ENCODE data around the gene MINDY4.

The MINDY4 gene

DNA sequence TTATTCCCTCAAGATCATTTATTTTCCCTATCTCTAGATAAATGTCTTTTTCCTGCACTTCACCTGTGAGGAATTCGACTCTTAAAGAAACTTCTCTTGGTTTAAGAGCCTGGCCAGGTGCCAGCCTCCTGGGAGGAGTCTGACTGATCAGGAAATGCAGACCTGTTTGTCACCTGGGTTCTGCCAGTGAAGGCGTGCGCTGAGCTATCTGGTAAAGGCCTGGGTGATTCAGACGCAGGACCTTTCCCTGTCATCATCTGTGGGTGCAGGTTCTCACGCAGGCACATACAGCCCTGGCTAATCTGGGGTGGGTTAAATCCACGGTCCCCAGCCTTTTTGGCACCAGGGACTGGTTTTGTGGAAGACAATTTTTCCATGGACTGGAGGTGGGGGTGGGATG, 75.2 kb downstream of the MINDY4 start:
- TF ChIP-seq, protein P1, sequence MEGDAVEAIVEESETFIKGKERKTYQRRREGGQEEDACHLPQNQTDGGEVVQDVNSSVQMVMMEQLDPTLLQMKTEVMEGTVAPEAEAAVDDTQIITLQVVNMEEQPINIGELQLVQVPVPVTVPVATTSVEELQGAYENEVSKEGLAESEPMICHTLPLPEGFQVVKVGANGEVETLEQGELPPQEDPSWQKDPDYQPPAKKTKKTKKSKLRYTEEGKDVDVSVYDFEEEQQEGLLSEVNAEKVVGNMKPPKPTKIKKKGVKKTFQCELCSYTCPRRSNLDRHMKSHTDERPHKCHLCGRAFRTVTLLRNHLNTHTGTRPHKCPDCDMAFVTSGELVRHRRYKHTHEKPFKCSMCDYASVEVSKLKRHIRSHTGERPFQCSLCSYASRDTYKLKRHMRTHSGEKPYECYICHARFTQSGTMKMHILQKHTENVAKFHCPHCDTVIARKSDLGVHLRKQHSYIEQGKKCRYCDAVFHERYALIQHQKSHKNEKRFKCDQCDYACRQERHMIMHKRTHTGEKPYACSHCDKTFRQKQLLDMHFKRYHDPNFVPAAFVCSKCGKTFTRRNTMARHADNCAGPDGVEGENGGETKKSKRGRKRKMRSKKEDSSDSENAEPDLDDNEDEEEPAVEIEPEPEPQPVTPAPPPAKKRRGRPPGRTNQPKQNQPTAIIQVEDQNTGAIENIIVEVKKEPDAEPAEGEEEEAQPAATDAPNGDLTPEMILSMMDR (conservative IDR thresholded peaks at IDR 0.05; ENCODE audit: low read length): no peak
- H3K4me3 ChIP-seq (ENCODE audit: low read length): no peak overlapping the region
- no peak for DNase-seq (ENCODE audit: low read depth)

DNA sequence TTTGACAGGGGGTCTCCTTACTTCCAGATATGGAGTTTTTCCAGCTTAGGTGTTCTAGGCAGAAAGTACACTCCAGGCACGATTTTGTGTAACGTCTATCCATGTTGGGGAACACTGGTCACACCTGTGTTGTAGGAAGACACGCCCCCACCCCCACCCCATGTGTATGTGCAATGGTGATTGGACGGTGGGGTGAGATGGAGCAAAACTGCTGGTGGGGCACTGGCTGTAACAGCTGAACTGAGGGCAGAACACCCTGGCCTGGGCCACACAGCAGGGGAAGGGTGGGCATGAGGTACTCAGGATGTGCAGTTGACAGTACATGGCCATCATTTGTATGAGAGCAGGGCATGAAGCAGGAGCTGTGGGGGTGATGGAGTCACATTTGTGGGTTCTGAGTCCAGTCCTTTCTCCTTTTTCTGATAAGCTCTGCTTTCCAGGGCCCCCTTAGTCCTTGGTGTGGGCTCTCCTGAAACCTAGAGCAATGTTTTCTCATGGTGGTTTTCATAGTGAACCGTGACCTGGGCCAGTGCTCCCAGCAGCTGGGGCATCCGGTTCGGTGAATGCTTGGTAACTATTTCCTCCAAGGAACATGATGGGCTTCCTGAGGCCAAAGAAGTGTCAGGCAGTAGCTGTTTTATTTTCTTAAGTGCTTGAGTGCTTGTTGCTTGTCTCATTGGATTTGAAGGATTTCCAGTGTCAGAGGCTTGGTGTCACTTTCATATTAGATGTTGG, 77.1 kb downstream of the MINDY4 start:
- DNase-seq (ENCODE audit: low read depth): no peak
- no peak overlapping the region for H3K4me3 ChIP-seq (ENCODE audit: low read length)
- TF ChIP-seq, protein P1 (conservative IDR thresholded peaks at IDR 0.05; ENCODE audit: low read length): no peak

DNA sequence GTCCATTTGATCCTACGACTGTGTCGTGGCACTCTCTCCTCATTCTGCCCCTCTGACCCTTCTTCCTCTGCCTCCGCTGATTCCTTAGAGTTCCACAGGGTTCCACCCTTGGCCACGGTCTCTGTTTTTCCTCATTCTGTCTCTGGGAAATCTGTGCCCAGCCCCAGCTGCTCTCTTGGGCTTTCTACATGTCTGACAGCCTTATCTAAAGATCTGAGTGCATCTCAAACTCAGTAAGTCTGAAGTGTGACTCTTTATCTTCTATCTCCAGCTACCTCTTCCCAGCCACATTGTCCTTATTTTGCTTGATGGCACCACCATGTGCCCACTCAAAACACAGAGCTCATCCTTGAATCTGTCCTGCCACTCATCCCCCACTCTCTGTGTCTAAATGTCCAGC, 78.3 kb downstream of the MINDY4 start:
- DNase-seq (ENCODE audit: low read depth): no peak
- TF ChIP-seq, protein P1 (conservative IDR thresholded peaks at IDR 0.05; ENCODE audit: low read length): no peak
- H3K4me3 ChIP-seq (ENCODE audit: low read length): no peak overlapping the region

DNA sequence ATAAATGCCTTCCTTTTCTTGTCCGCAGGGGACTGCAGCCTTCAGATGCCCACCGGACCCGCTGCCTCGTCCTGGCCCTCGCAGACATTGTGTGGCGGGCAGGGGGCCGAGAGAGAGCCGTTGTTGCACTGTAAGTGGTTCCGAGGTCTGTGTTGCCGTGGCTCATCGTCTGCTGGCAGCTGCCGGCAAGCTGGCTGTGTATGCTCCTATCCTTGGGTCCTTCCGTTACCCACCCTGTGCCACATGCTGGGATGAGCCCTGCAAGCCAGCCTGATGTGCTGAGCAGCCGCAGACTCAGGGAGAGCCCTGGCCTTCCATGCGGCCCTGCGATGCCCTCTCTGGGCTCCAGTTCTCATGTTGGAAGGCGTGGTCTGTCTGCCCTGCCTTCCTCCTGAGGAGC, 79.2 kb downstream of the MINDY4 start:
- no peak for DNase-seq (ENCODE audit: low read depth)
- H3K4me3 ChIP-seq (ENCODE audit: low read length): no peak overlapping the region
- TF ChIP-seq, protein P1 (conservative IDR thresholded peaks at IDR 0.05; ENCODE audit: low read length): no peak

DNA sequence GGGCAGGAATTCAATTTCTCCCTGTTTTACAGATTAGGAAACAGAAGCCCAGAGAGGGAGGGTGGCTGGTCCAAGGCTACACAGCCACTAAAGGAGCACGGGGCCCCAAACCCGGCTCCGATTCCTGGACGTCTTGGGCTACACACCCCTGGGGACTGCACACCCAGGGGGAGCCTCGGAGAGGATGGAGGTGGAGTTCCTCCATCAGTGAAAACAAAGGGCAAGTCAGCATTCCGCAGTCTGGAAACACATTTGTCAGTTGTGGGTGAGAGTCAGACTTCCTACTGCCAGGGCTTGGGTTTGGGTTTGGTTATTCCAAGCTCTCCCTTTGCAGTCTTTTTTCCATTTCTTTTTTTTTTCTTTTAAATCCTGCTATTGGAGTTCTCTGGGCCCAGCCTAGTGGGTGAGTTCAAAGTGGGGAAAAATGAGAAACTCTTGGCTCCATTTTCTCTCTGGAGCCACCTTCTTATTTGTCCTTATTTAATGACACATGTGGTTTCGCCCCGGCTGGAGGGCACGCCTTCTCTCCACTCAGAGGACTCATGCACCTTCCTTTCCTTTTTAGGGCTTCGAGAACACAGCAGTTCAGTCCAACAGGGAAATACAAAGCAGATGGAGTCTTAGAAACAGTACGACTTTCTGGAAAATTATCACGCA, 80.6 kb downstream of the MINDY4 start:
- TF ChIP-seq, protein P1 (conservative IDR thresholded peaks at IDR 0.05; ENCODE audit: low read length): no peak
- peak overlapping the region; percentile 38 for H3K4me3 ChIP-seq (ENCODE audit: low read length)
- peak; percentile 80 for DNase-seq (ENCODE audit: low read depth)

DNA sequence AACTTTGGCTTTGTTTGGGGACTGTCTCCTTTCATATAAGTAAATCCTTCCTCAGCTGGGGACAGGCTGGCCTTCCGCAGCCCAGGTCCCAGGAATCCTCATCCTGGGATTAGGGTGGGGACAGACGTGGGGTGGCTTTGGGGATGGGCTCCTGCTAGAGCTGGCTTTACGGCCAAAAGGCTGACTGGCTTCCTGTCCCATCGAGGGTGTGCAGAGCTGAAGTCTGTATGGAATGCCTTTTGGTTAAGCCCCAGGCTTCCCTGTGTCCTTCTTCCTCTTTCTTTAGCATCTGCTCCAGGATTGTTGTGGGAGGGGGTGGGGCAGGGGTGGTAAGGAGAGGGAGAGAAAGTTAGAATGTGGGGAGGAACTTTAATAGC, 81.1 kb downstream of the MINDY4 start:
- H3K4me3 ChIP-seq (ENCODE audit: low read length): peak overlapping the region; percentile 38
- TF ChIP-seq, protein P1 (conservative IDR thresholded peaks at IDR 0.05; ENCODE audit: low read length): no peak
- DNase-seq (ENCODE audit: low read depth): peak; percentile 77

DNA sequence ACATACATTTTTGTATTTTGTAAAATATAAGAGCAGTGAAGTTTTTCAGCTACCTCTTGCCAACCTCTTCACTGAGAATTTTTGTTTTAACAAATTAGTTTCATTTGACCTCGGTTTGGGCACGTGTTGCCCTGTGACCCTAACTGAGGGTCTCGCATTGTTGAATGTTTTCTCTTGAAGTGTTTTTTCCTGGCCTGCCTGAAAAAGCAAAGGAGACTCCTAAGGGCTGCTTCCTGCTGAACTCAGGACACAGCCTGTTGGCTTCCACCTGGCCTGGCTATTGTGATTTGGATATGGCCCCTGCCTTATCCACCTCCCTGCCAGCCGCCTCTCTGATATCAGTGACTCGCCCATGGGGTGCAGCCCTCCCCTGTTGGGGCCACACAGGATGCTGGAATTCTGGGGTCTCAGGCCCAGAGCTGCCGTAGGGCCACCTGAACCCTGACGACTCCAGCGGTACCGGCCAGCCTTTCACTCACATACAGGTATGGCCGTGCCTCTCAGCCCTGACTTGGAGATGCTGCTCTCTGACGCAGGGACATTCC, 81.6 kb downstream of the MINDY4 start:
- no peak for DNase-seq (ENCODE audit: low read depth)
- TF ChIP-seq, protein P1 (conservative IDR thresholded peaks at IDR 0.05; ENCODE audit: low read length): no peak
- H3K4me3 ChIP-seq (ENCODE audit: low read length): no peak overlapping the region
